GM12891 (cell line): ENCODE data around the gene RNU6-9.
A peak's percentile ranks its signal among the peaks of the same experiment; 100 is the strongest.

Experiments used
- POLR2A ChIP-seq: IDR thresholded peaks from 2 replicates; pipeline ENCODE4 v1.6.1; 2011; ENCODE audit warnings: low read depth, low read length, control low read depth
- POLR2AphosphoS5 ChIP-seq: IDR thresholded peaks from 2 replicates; pipeline ENCODE4 v1.6.1; 2011; ENCODE audit warnings: low read depth, low read length, control low read depth
- SPI1 ChIP-seq: IDR thresholded peaks from 2 replicates; pipeline ENCODE4 v1.6.1; 2011; ENCODE audit warnings: low read depth, low read length, control low read depth
- TAF1 ChIP-seq: IDR thresholded peaks from 2 replicates; pipeline ENCODE4 v1.6.1; 2011; ENCODE audit warnings: low read depth, low read length, control low read depth

DNA sequence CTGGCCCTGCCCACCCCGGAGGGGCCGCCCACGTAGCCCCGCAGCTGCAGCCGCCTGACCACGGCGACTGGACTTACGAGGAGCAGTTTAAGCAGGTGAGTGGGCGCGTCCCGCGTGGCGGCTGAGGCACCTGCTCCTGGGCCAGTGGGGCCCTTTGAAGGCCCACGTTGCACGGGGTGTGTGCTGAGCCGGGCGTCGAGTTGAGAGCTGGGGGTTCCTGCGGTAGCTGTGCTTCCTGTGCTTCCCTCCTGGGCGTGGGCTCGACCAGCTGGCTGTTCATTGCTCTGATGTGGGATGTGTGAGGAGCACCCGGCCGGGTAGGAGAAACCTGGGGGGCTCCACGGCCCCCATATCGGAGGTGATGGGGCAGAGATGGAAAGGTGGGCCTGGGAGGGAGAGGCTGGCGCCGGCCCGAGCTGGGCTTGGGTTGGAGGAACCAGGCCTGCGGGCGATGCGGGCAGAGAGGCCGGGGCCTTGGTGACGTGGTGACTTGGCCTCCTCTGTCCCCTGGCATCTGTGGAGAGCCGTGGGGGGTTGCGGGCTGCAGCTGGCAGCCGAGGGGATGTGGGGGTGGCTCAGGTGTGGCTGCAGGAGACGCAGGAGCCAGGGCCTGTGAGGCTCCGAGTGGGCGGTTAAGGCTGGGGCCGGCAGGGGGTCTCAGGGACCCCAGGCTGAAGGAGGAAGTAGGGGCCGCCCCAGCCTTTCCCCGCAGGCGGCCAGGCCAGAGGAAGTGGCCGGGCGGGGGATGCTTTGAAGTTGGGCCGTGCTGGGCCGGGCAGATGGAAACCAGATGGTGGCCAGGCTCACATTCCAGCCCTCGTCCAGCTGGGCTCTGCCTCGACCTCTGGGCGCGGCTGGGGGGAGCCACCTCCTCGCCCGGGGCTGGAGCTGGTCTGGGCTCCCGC, 39.6 kb downstream of the RNU6-9 start:
- TF ChIP-seq TAF1 (peak; percentile 37; the same call in 1 of the 2 replicates), POLR2A (no peak), POLR2AphosphoS5 (no peak; the same call in 1 of the 2 replicates), SPI1 (peak; percentile 56)
